H1 (cell line): ENCODE measurements around the gene GAREM2. TPM values are rescaled to one million over a fixed set of nuclear protein-coding genes. Genes with fewer than 3 reads are reported as not detected.

Experiments
- CTCF ChIA-PET: fragments of 300-600 bp; sonication (Branson Sonifier 250); formaldehyde crosslinking; loops from one replicate; lab custom pipeline; 2021; ENCODE audit not compliant: partially characterized antibody; lab: Charles Lee
- POLR2A ChIA-PET: fragments of 300-600 bp; sonication (Branson Sonifier 250); formaldehyde crosslinking; loops from one replicate; lab custom pipeline; 2021; ENCODE audit warnings: inconsistent platforms; ENCODE audit not compliant: partially characterized antibody; lab: Charles Lee
- DNase-seq, 2 experiments: peaks; one replicate each; pipeline versions ENCODE4 v3.0.0 to v3.0.0-alpha.2; 2010 to 2022; ENCODE audit warnings: low spot score in 2 of 2, low read depth in 1 of 2, mixed read lengths in 1 of 2
- FAIRE-seq: peaks from 2 replicates; lab custom pipeline; 2011; peaks lifted over from hg19 to GRCh38; lab: Jason Lieb, UNC
- H2AFZ ChIP-seq: 2 replicates; pipeline ENCODE4 v1.8.1; 2012; ENCODE audit warnings: low read length, inconsistent platforms
- H2AK5ac ChIP-seq: 2 replicates; pipeline ENCODE4 v1.6.1; 2013; ENCODE audit warnings: low read depth, low read length
- H2BK120ac ChIP-seq: replicated peaks from 2 replicates; pipeline ENCODE3; 2013; ENCODE audit warnings: low read depth, low read length, inconsistent platforms
- H2BK12ac ChIP-seq: 2 replicates; pipeline ENCODE4 v1.6.1; 2013; ENCODE audit warnings: low read depth, low read length
- H2BK15ac ChIP-seq: 2 replicates; pipeline ENCODE4 v1.6.1; 2013; ENCODE audit warnings: low read length
- H2BK20ac ChIP-seq: 2 replicates; pipeline ENCODE4 v1.6.1; 2013; ENCODE audit warnings: low read length
- H2BK5ac ChIP-seq: 2 replicates; pipeline ENCODE4 v1.6.1; 2013; ENCODE audit warnings: low read depth, low read length
- H3K14ac ChIP-seq: 2 replicates; pipeline ENCODE4 v1.6.1; 2013; ENCODE audit warnings: inconsistent platforms; ENCODE audit not compliant: insufficient read length
- H3K18ac ChIP-seq: 2 replicates; pipeline ENCODE4 v1.6.1; 2013; ENCODE audit warnings: low read length; ENCODE audit errors: extremely low read depth
- H3K23ac ChIP-seq: 2 replicates; pipeline ENCODE4 v1.6.1; 2013; ENCODE audit warnings: inconsistent platforms; ENCODE audit not compliant: insufficient read length
- H3K23me2 ChIP-seq: 2 replicates; pipeline ENCODE4 v1.6.1; 2013; ENCODE audit warnings: low read depth, low read length
- H3K27ac ChIP-seq: 2 replicates; pipeline ENCODE4 v1.6.1; 2011; ENCODE audit warnings: low read depth, low read length, inconsistent platforms
- H3K27me3 ChIP-seq, 4 experiments: replicated peaks in 1 of 4; 1 replicate in 1 of 4; 2 replicates in 3 of 4; pipeline versions ENCODE4 v1.6.1 to v1.8.1; 2011 to 2013; ENCODE audit warnings: low read length in 3 of 4, mild to moderate bottlenecking in 3 of 4, inconsistent platforms in 2 of 4, mixed read lengths in 2 of 4, moderate library complexity in 1 of 4; ENCODE audit not compliant: control insufficient read depth in 3 of 4, insufficient read depth in 3 of 4; ENCODE audit errors: extremely low read depth in 1 of 4
- H3K36me3 ChIP-seq, 4 experiments: 2 replicates each; pipeline versions ENCODE4 v1.6.1 to v1.8.1; 2011 to 2013; ENCODE audit warnings: mild to moderate bottlenecking in 4 of 4, low read length in 3 of 4, moderate library complexity in 2 of 4, control low read depth in 1 of 4, inconsistent platforms in 1 of 4; ENCODE audit not compliant: insufficient read depth in 4 of 4, control insufficient read depth in 2 of 4
- H3K4ac ChIP-seq: replicated peaks from 2 replicates; pipeline ENCODE3; 2013; ENCODE audit warnings: low read length, low read depth, mixed read lengths, inconsistent platforms; ENCODE audit not compliant: insufficient read length
- H3K4me1 ChIP-seq, 4 experiments: replicated peaks in 1 of 4; 1 replicate in 1 of 4; 2 replicates in 3 of 4; pipeline versions ENCODE4 v1.6.1 to v1.8.1; 2011 to 2013; ENCODE audit warnings: low read length in 3 of 4, inconsistent platforms in 2 of 4, mixed read lengths in 1 of 4; ENCODE audit not compliant: insufficient read depth in 4 of 4, control insufficient read depth in 3 of 4
- H3K4me2 ChIP-seq, 2 experiments: 2 replicates each; pipeline versions ENCODE4 v1.6.1 to v1.8.1; 2011 to 2013; ENCODE audit warnings: low read depth in 2 of 2, low read length in 2 of 2, control low read depth in 1 of 2, inconsistent platforms in 1 of 2, mild to moderate bottlenecking in 1 of 2; ENCODE audit not compliant: insufficient read depth in 1 of 2
- H3K4me3 ChIP-seq, 4 experiments: fragments of 200-600, 300-600 bp in 1 of 4; sonication (generic), shearing (Covaris generic), sonication (Bioruptor Twin) in 1 of 4; 2 replicates each; pipeline versions ENCODE4 v1.5.1 to v1.8.1; 2011 to 2016; ENCODE audit warnings: low read length in 4 of 4, low read depth in 3 of 4, control low read depth in 2 of 4, inconsistent platforms in 2 of 4, mild to moderate bottlenecking in 2 of 4, mixed read lengths in 1 of 4, moderate library complexity in 1 of 4; ENCODE audit not compliant: insufficient read depth in 2 of 4; ENCODE audit errors: extremely low read depth in 1 of 4
- H3K56ac ChIP-seq: replicated peaks from 2 replicates; pipeline ENCODE3; 2013; ENCODE audit warnings: low read depth, mild to moderate bottlenecking, mixed read lengths, low read length, inconsistent platforms; ENCODE audit not compliant: insufficient read length
- H3K79me1 ChIP-seq: 2 replicates; pipeline ENCODE4 v1.6.1; 2013; ENCODE audit warnings: low read depth, low read length, control low read depth
- H3K79me2 ChIP-seq, 2 experiments: 2 replicates each; pipeline versions ENCODE4 v1.6.1 to v1.8.1; 2012 to 2013; ENCODE audit warnings: low read length in 2 of 2, mild to moderate bottlenecking in 2 of 2, inconsistent platforms in 1 of 2; ENCODE audit not compliant: insufficient read depth in 2 of 2, control insufficient read depth in 1 of 2
- H3K9ac ChIP-seq, 4 experiments: replicated peaks in 1 of 4; 1 replicate in 1 of 4; 2 replicates in 3 of 4; pipeline versions ENCODE4 v1.6.1 to v1.8.1; 2011 to 2013; ENCODE audit warnings: low read depth in 3 of 4, low read length in 3 of 4, control low read depth in 2 of 4, mild to moderate bottlenecking in 2 of 4, moderate library complexity in 2 of 4, inconsistent platforms in 1 of 4; ENCODE audit errors: extremely low read depth in 1 of 4
- H3K9me3 ChIP-seq, 2 experiments: 2 replicates each; pipeline versions ENCODE4 v1.6.1 to v1.8.1; 2012 to 2013; ENCODE audit warnings: mild to moderate bottlenecking in 2 of 2, moderate library complexity in 2 of 2, control low read depth in 1 of 2, inconsistent platforms in 1 of 2, low read depth in 1 of 2, low read length in 1 of 2, mixed read lengths in 1 of 2; ENCODE audit not compliant: insufficient read depth in 2 of 2
- H4K20me1 ChIP-seq, 2 experiments: replicated peaks in 1 of 2; 2 replicates each; pipeline versions ENCODE3 to v1.8.1; 2011 to 2013; ENCODE audit warnings: inconsistent platforms in 2 of 2, low read length in 2 of 2, mild to moderate bottlenecking in 1 of 2; ENCODE audit not compliant: insufficient read depth in 2 of 2, control insufficient read depth in 1 of 2
- H4K5ac ChIP-seq: 2 replicates; pipeline ENCODE4 v1.6.1; 2013; ENCODE audit warnings: low read length, low read depth, mixed read lengths, inconsistent platforms; ENCODE audit not compliant: insufficient read length
- H4K8ac ChIP-seq: 2 replicates; pipeline ENCODE4 v1.8.0; 2013; ENCODE audit warnings: mild to moderate bottlenecking, moderate library complexity, low read length, inconsistent platforms; ENCODE audit not compliant: insufficient read depth; ENCODE audit errors: extremely low read depth
- H4K91ac ChIP-seq: replicated peaks from 2 replicates; pipeline ENCODE3; 2013; ENCODE audit warnings: low read length, mixed read lengths, inconsistent platforms; ENCODE audit not compliant: insufficient read length
- ASH2L ChIP-seq: fragments of 200-600, 300-600 bp; sonication (generic); IDR thresholded peaks from one replicate; pipeline ENCODE4 v1.7.1; 2017; ENCODE audit warnings: low read length
- CHD2 ChIP-seq: IDR thresholded peaks from 2 replicates; pipeline ENCODE4 v1.6.1; 2012; ENCODE audit warnings: low read length, improper control_type of control experiment
- CREB1 ChIP-seq: IDR thresholded peaks from 2 replicates; pipeline ENCODE4 v1.6.1; 2012; ENCODE audit warnings: inconsistent platforms
- JUN ChIP-seq: IDR thresholded peaks from 2 replicates; pipeline ENCODE4 v1.6.1; 2011; ENCODE audit warnings: low read depth, mild to moderate bottlenecking, improper control_type of control experiment, low read length
- SIRT6 ChIP-seq: IDR thresholded peaks from one replicate; pipeline ENCODE4 v1.7.1; 2012; ENCODE audit warnings: low read length, inconsistent platforms
- TAF1 ChIP-seq: IDR thresholded peaks from 2 replicates; pipeline ENCODE4 v1.6.1; 2011; ENCODE audit warnings: mild to moderate bottlenecking, low read depth, low read length
- TBP ChIP-seq: IDR thresholded peaks from 2 replicates; pipeline ENCODE4 v1.6.1; 2011; ENCODE audit warnings: low read depth, low read length, improper control_type of control experiment
- WGBS, 2 experiments: shearing (Covaris generic) in 1 of 2; methylation state at CpG; one replicate each; pipeline versions ENCODE4 v1.1.6 to v1.1.7; 2013 to 2015; ENCODE audit warnings: low lambda C conversion rate in 2 of 2, mixed read lengths in 2 of 2, inconsistent platforms in 1 of 2, low coverage in 1 of 2, missing lambda C conversion rate in 1 of 2; ENCODE audit not compliant: insufficient replicate concordance in 2 of 2, insufficient coverage in 1 of 2, insufficient read length in 1 of 2; ENCODE audit errors: extremely low coverage in 1 of 2, missing lambda C conversion rate in 1 of 2; 5-methylcytosine and 5-hydroxymethylcytosine counted together
- polyA plus RNA-seq, 7 experiments: library from polyadenylated mRNA; depleted of rRNA in 3 of 7; stranded (reverse) in 5 of 7; unstranded in 2 of 7; fragments of >200 nt in 5 of 7; fragments of 200-250 nt in 2 of 7; gene quantifications; 1 replicate in 5 of 7; 2 replicates in 1 of 7; 4 replicates in 1 of 7; pipeline versions ENCODE4 v1.2.1 to v1.2.3, GENCODE V29; 2011 to 2013; ENCODE audit warnings: missing spikeins in 2 of 7, mixed read lengths in 2 of 7
- total RNA-seq: library from RNA; stranded (reverse); fragmentation: NEBNext Ultra II Directional; extraction: Animal tissue kit (Norgen Biotek cat#: 25700); gene quantifications from 2 replicates; pipeline ENCODE4 v1.2.1, GENCODE V29; 2021

Gene GAREM2
- total and polyA plus RNA-seq, 2 of the 8 experiments (the other 6 are each of a cell fraction or from before 2014, with no cell fraction given) = 19.9 TPM

- Histone ChIP-seq H3K36me3 (no peaks in the 10 kb centered on the region), H3K79me2 (no peaks in the 10 kb centered on the region), H2BK20ac (no peak overlapping the region), H2AK5ac (no peak overlapping the region), H3K4me2 (no peak overlapping the region), H3K4me1 (peaks cover 0 to 4% (median 2%) of the 10 kb centered on the region in 4 experiments; a peak in 1 of 7 replicates), H3K27ac (no peak overlapping the region), H2BK12ac (no peak overlapping the region), H4K8ac (no peak overlapping the region), H3K9ac (no peak overlapping the region), H3K9me3 (no peaks in the 10 kb centered on the region), H3K79me1 (no peaks in the 10 kb centered on the region), H3K4me3 (no peak overlapping the region), H3K18ac (no peak overlapping the region), H3K56ac (no peak overlapping the region), H4K91ac (no peak overlapping the region), H3K23ac (no peak overlapping the region), H2BK5ac (no peak overlapping the region), H3K27me3 (no peaks in the 10 kb centered on the region), H4K5ac (no peak overlapping the region), H3K4ac (no peak overlapping the region), H2BK120ac (no peak overlapping the region), H3K23me2 (no peaks in the 10 kb centered on the region), H2AFZ (no peak overlapping the region), H2BK15ac (no peak overlapping the region), H3K14ac (no peak overlapping the region), H4K20me1 (no peaks in the 10 kb centered on the region)
- FAIRE-seq (no peak), DNase-seq (no peak)
- 94% methylated on average over 7 of the region's 7 CpGs; no CpG with 5 or more reads in 1 of the 2 experiments for WGBS, 2 experiments
- POLR2A ChIA-PET = interaction anchor here (0.7 kb wide), 1 partner anchor 162 kb away, joined by 3 read pairs; no protein-coding TSS in a partner anchor
- no peak for TF ChIP-seq ASH2L
- TF ChIP-seq TBP = no peak
- TF ChIP-seq JUN = no peak
- TF ChIP-seq CREB1 = no peak
- no peak for TF ChIP-seq CHD2
- no peak for TF ChIP-seq TAF1
- TF ChIP-seq SIRT6 = no peak
- CTCF ChIA-PET = interaction anchor here (0.7 to 11.3 kb wide), 15 partner anchors 10 to 284 kb away, joined by 3 to 92 read pairs (median 5); no protein-coding TSS in a partner anchor
Observed at GRCh38 chr2:26144031-26144430, 28.9 kb upstream of the GAREM2 start.
